Transverse colon (tissue), 4 donors: Measurements from ENCODE around the gene C1orf35. TPM values are rescaled to one million over a fixed set of nuclear protein-coding genes. Genes with fewer than 3 reads are reported as not detected.

ENCODE experiments used
- DNase-seq: peaks from one replicate; pipeline ENCODE4 v3.0.0-alpha.2; 2019
- H3K27ac ChIP-seq, 4 donors: fragments of 200-600 bp; sonication (generic); 2 replicates each; pipeline ENCODE4 v1.5.1; 2016 to 2018; ENCODE audit warnings: inconsistent platforms in 4 of 4
- H3K27me3 ChIP-seq: fragments of 200-600 bp; sonication (generic); 2 replicates; pipeline ENCODE4 v1.5.1; 2017; ENCODE audit warnings: inconsistent platforms
- H3K36me3 ChIP-seq, 4 donors: fragments of 200-600 bp; sonication (generic); 2 replicates each; pipeline ENCODE4 v1.5.1; 2017 to 2019; ENCODE audit warnings: inconsistent platforms in 4 of 4
- H3K4me1 ChIP-seq, 4 donors: fragments of 200-600 bp; sonication (generic); 2 replicates each; pipeline ENCODE4 v1.5.1; 2017 to 2020; ENCODE audit warnings: inconsistent platforms in 4 of 4
- H3K4me3 ChIP-seq, 4 donors: fragments of 200-600 bp; sonication (generic); 1 replicate in 1 of 4; 2 replicates in 3 of 4; pipeline versions ENCODE4 v1.5.1 to v1.6.1; 2017 to 2019; ENCODE audit warnings: inconsistent platforms in 4 of 4
- H3K9me3 ChIP-seq, 2 donors: fragments of 200-600 bp; sonication (generic); 2 replicates each; pipeline ENCODE4 v1.5.1; 2017 to 2019; ENCODE audit warnings: inconsistent platforms in 2 of 2
- CTCF ChIP-seq, 5 experiments: fragments of 200-600 bp in 3 of 5; fragments of 450-650 bp in 2 of 5; sonication (generic) in 3 of 5; IDR thresholded peaks; 1 replicate in 2 of 5; 2 replicates in 3 of 5; pipeline ENCODE4 v1.5.1; 2016 to 2017; ENCODE audit warnings: antibody characterized with exemption in 5 of 5, inconsistent platforms in 3 of 5, mild to moderate bottlenecking in 2 of 5, moderate library complexity in 1 of 5
- EP300 ChIP-seq: sonication (generic); formaldehyde crosslinking; IDR thresholded peaks from one replicate; pipeline ENCODE4 v1.6.1; 2017; ENCODE audit warnings: antibody characterized with exemption, low read depth
- POLR2A ChIP-seq: fragments of 450-650 bp; IDR thresholded peaks from one replicate; pipeline ENCODE4 v1.6.1; 2016; ENCODE audit warnings: antibody characterized with exemption, mild to moderate bottlenecking, moderate library complexity
- POLR2AphosphoS5 ChIP-seq, 3 donors: sonication (generic); formaldehyde crosslinking; IDR thresholded peaks; one replicate each; pipeline ENCODE4 v1.6.1; 2016; ENCODE audit warnings: antibody characterized with exemption in 3 of 3
- WGBS, 2 donors: methylation state at CpG; one replicate each; pipeline ENCODE4 v1.1.5; 2018; ENCODE audit warnings: low coverage in 1 of 2; 5-methylcytosine and 5-hydroxymethylcytosine counted together
- in situ Hi-C, 4 donors: fragments of 200-750 bp; cut with MboI; loops; one replicate each; pipeline versions ENCODE4 v1.15.0 to v1.15.1; 2017; ENCODE audit warnings: low sequenced_read_pairs in 3 of 4, low pct_ligation_motif_present in 1 of 4, low pct_unique_long_range_greater_than_20kb in 1 of 4
- intact Hi-C: fragments of 100-400 bp; cut with DNase I; formaldehyde crosslinking; loops from one replicate; pipeline ENCODE4 v1.15.1; 2023; ENCODE audit warnings: low total_unique reads
- total RNA-seq, 4 donors: library from RNA; depleted of rRNA; stranded (reverse); fragments of >200 nt; gene quantifications; one replicate each; pipeline ENCODE4 v1.1.0, GENCODE V29; 2016

Gene C1orf35
- total RNA-seq, 4 donors from 2014 or later = 11.6 to 17.1 (median 15.7) TPM

- Histone ChIP-seq H3K4me1 (peaks cover 5 to 34% (median 26%) of the 10 kb centered on the region in 4 donors), H3K36me3 (no peaks in the 10 kb centered on the region), H3K9me3 (no peaks in the 10 kb centered on the region), H3K27ac (peak overlapping the region; percentile 77 to 97 (median 84)), H3K27me3 (no peaks in the 10 kb centered on the region), H3K4me3 (peak overlapping the region in 1 of 4 donors; percentile 24)
- peak; percentile 7 for DNase-seq
- TF ChIP-seq POLR2A (no peak), EP300 (no peak), CTCF (IDR thresholded peaks at IDR 0.05) (no peak), POLR2AphosphoS5 (IDR thresholded peaks at IDR 0.05) (no peak)
- intact Hi-C loops (no loop called here), in situ Hi-C loops (no loop called here)
- WGBS, 2 donors = 65% methylated on average over 11 of the region's 12 CpGs; no CpG with 5 or more reads in 1 of the 2 donors
These were observed 48.2 kb upstream of the C1orf35 start for GRCh38 chr1:228151180-228151925.

GRCh38 chr1:228150461-228151179, 47.5 kb upstream of the C1orf35 start:
- TF ChIP-seq POLR2A (no peak), POLR2AphosphoS5 (IDR thresholded peaks at IDR 0.05) (peak in 2 of 3 donors; percentile 20 to 34)
- DNase-seq = peak; percentile 57
- Histone ChIP-seq H3K27me3 (no peaks in the 10 kb centered on the region), H3K4me3 (peak overlapping the region in 1 of 4 donors; percentile 24), H3K27ac (peak overlapping the region; percentile 77 to 97 (median 84)), H3K9me3 (no peaks in the 10 kb centered on the region), H3K4me1 (peaks cover 5 to 34% (median 26%) of the 10 kb centered on the region in 4 donors), H3K36me3 (no peaks in the 10 kb centered on the region)
- in situ Hi-C loops (no loop called here), intact Hi-C loops (no loop called here)
- WGBS, 2 donors = 60% methylated on average over 15 of the region's 17 CpGs; no CpG with 5 or more reads in 1 of the 2 donors

GRCh38 chr1:228150120-228150460, 47.0 kb upstream of the C1orf35 start:
- WGBS, 2 donors = 87% methylated on average over 4 of the region's 7 CpGs; no CpG with 5 or more reads in 1 of the 2 donors
- intact Hi-C loops (no loop called here), in situ Hi-C loops (no loop called here)
- Histone ChIP-seq H3K27ac (peak overlapping the region; percentile 77 to 97 (median 84)), H3K4me1 (peaks cover 5 to 34% (median 26%) of the 10 kb centered on the region in 4 donors), H3K36me3 (no peaks in the 10 kb centered on the region), H3K9me3 (no peaks in the 10 kb centered on the region), H3K4me3 (peak overlapping the region in 3 of 4 donors; percentile 8 to 24 (median 14)), H3K27me3 (no peaks in the 10 kb centered on the region)
- no peak for DNase-seq
- no peak for TF ChIP-seq POLR2AphosphoS5 (IDR thresholded peaks at IDR 0.05)
- no peak for TF ChIP-seq CTCF (IDR thresholded peaks at IDR 0.05)
- TF ChIP-seq POLR2A = no peak
- TF ChIP-seq EP300 = no peak

GRCh38 chr1:228149406-228150119, 46.4 kb upstream of the C1orf35 start, which contains the start of gene GJC2:
Gene GJC2 (plus strand): TSS chr1:228149930. CDS start chr1:228157759, 7,829 bp downstream.
- peak within 1 kb of the TSS; percentile 8 to 24 (median 18) for H3K4me3 ChIP-seq
- intact Hi-C loops = no loop called here
- H3K27ac ChIP-seq = peak within 1 kb of the TSS; percentile 77 to 97 (median 84)
- in situ Hi-C loops = no loop called here
- peaks cover 5 to 34% (median 26%) of the 10 kb centered on the region in 4 donors for H3K4me1 ChIP-seq
- H3K36me3 ChIP-seq = no peaks in the 10 kb centered on the region
- no peaks in the 10 kb centered on the region for H3K9me3 ChIP-seq
- TF ChIP-seq EP300 (no peak), POLR2AphosphoS5 (IDR thresholded peaks at IDR 0.05) (peak in 1 of 3 donors; percentile 24), CTCF (IDR thresholded peaks at IDR 0.05) (no peak), POLR2A (no peak)
- DNase-seq = peak; percentile 44
- WGBS, 2 donors = 63% methylated on average over 13 of the region's 17 CpGs; no CpG with 5 or more reads in 1 of the 2 donors
- no peaks in the 10 kb centered on the region for H3K27me3 ChIP-seq
